GM12878 (cell line): ENCODE measurements around the gene SYNCRIP. TPM values are rescaled to one million over a fixed set of nuclear protein-coding genes. Genes with fewer than 3 reads are reported as not detected.
"Not testable (repeated sequence)": the region's sequence is repeated elsewhere in the genome, so short reads cannot be mapped to it uniquely, and the experiment has no call there.

Experiments used
- ATAC-seq: fragments of 200-7000 bp; cut with Tn5 transposase; 3 replicates; pipeline ENCODE4 v1.9.1; 2020; ENCODE audit warnings: mild to moderate bottlenecking, moderate library complexity
- BruUV-seq: library from RNA; stranded (reverse); fragments of 400-500 nt; replicated peaks from 2 replicates; lab custom pipeline; 2021; lab: Mats Ljungman, UMichigan
- CTCF ChIA-PET: fragments of 300-600 bp; sonication (Branson Sonifier 250); formaldehyde crosslinking; extraction: SDS; loops from one replicate; lab custom pipeline; 2021; ENCODE audit warnings: inconsistent platforms; lab: Yijun Ruan, JAX
- POLR2A ChIA-PET: fragments of 350-600 bp; formaldehyde crosslinking; extraction: SDS; loops from one replicate; lab custom pipeline; 2021; ENCODE audit warnings: inconsistent platforms; lab: Charles Lee
- RAD21 ChIA-PET: fragments of 300-600 bp; sonication (Branson Sonifier 250); formaldehyde crosslinking; loops from one replicate; lab custom pipeline; 2023; ENCODE audit warnings: antibody characterized with exemption; ENCODE audit not compliant: unreplicated experiment; lab: Charles Lee
- SMC1A ChIA-PET: fragments of 300-600 bp; sonication (Branson Sonifier 250); formaldehyde crosslinking; loops from one replicate; lab custom pipeline; 2023; ENCODE audit not compliant: unreplicated experiment, uncharacterized antibody; lab: Charles Lee
- DNase-seq: peaks from one replicate; pipeline ENCODE4 v3.0.0-alpha.2; 2011; ENCODE audit warnings: low read depth, low spot score
- FAIRE-seq: peaks from 3 replicates; lab custom pipeline; 2011; peaks lifted over from hg19 to GRCh38; lab: Jason Lieb, UNC
- H2AFZ ChIP-seq: 2 replicates; pipeline ENCODE4 v1.6.0; 2011; ENCODE audit warnings: low read depth, low read length, control low read depth; ENCODE audit not compliant: control insufficient read depth
- H3K27ac ChIP-seq: 2 replicates; pipeline ENCODE4 v1.5.1; 2011; ENCODE audit warnings: control low read depth; ENCODE audit not compliant: control insufficient read depth, insufficient read depth
- H3K27me3 ChIP-seq, 2 experiments: replicated peaks in 1 of 2; 2 replicates each; pipeline versions ENCODE4 v1.6.0 to v1.6.1; 2011; ENCODE audit warnings: low read length in 1 of 2; ENCODE audit not compliant: control insufficient read depth in 2 of 2, insufficient read depth in 2 of 2
- H3K36me3 ChIP-seq, 2 experiments: 2 replicates each; pipeline ENCODE4 v1.5.1; 2011; ENCODE audit warnings: low read length in 1 of 2; ENCODE audit not compliant: control insufficient read depth in 2 of 2, insufficient read depth in 2 of 2
- H3K4me1 ChIP-seq: 2 replicates; pipeline ENCODE4 v1.6.1; 2011; ENCODE audit warnings: mild to moderate bottlenecking, low read length, moderate library complexity, mixed read lengths; ENCODE audit not compliant: control insufficient read depth, insufficient read depth
- H3K4me2 ChIP-seq: 2 replicates; pipeline ENCODE4 v1.6.0; 2011; ENCODE audit warnings: control low read depth; ENCODE audit not compliant: control insufficient read depth, insufficient read depth
- H3K4me3 ChIP-seq: fragments of 200-600 bp; sonication (generic); 2 replicates; pipeline ENCODE4 v1.5.1; 2016
- H3K79me2 ChIP-seq: 2 replicates; pipeline ENCODE4 v1.6.0; 2011; ENCODE audit warnings: low read length; ENCODE audit not compliant: control insufficient read depth, insufficient read depth
- H3K9ac ChIP-seq: 2 replicates; pipeline ENCODE4 v1.8.0; 2011; ENCODE audit warnings: low read length, control low read depth, mixed read lengths; ENCODE audit not compliant: control insufficient read depth, insufficient read depth
- H3K9me3 ChIP-seq: replicated peaks from 3 replicates; pipeline ENCODE4 v1.5.1; 2011; ENCODE audit warnings: mild to moderate bottlenecking, low read length; ENCODE audit not compliant: control insufficient read depth, insufficient read depth
- H4K20me1 ChIP-seq: 2 replicates; pipeline ENCODE4 v1.6.0; 2011; ENCODE audit not compliant: control insufficient read depth, insufficient read depth
- CBX5 ChIP-seq: sonication (generic); IDR thresholded peaks from 2 replicates; pipeline ENCODE4 v1.6.1; 2016; ENCODE audit warnings: low read depth, moderate library complexity, mild to moderate bottlenecking, inconsistent platforms
- GATAD2B ChIP-seq: fragments of 450-650 bp; conservative IDR thresholded peaks from 2 replicates; pipeline ENCODE4 v1.6.1; 2017; ENCODE audit warnings: low read depth, mild to moderate bottlenecking, moderate library complexity
- HDAC6 ChIP-seq: fragments of 200-600 bp; sonication (generic); IDR thresholded peaks from one replicate; pipeline ENCODE4 v1.8.0; 2017; ENCODE audit warnings: antibody characterized with exemption; ENCODE audit not compliant: unreplicated experiment
- HDGF ChIP-seq: fragments of 450-650 bp; IDR thresholded peaks from 2 replicates; pipeline ENCODE4 v1.6.1; 2016; ENCODE audit warnings: antibody characterized with exemption
- STAT1 ChIP-seq: fragments of 450-650 bp; conservative IDR thresholded peaks from 2 replicates; pipeline ENCODE4 v1.6.1; 2014; ENCODE audit warnings: antibody characterized with exemption, mild to moderate bottlenecking
- WGBS: methylation state at CpG from one replicate; pipeline ENCODE4 v1.1.6; 2016; ENCODE audit warnings: low lambda C conversion rate; ENCODE audit not compliant: insufficient replicate concordance, insufficient coverage; ENCODE audit errors: missing lambda C conversion rate; 5-methylcytosine and 5-hydroxymethylcytosine counted together
- in situ Hi-C: fragments of 300-500 bp; cut with MboI; formaldehyde crosslinking; loops from 9 replicates; pipeline ENCODE4 v1.14.3; 2018; ENCODE audit warnings: mixed read lengths
- intact Hi-C: fragments of 100-400 bp; cut with micrococcal nuclease; formaldehyde crosslinking; loops from one replicate; pipeline ENCODE4 v1.14.2; 2022; ENCODE audit not compliant: unreplicated experiment
- polyA plus RNA-seq, 11 experiments: library from polyadenylated mRNA; depleted of rRNA in 4 of 11; unstranded in 6 of 11; stranded (reverse) in 5 of 11; fragments of >200 nt; fragmentation: Nextera tagmentation in 4 of 11; fragmentation: Illumina TruSeq in 1 of 11; extraction: Ambion mirVana in 4 of 11; extraction: Trizol in 1 of 11; gene quantifications; 1 replicate in 1 of 11; 2 replicates in 10 of 11; pipeline versions ENCODE4 v1.2.1 to v1.2.3, GENCODE V29; 2011 to 2016; ENCODE audit warnings: inconsistent platforms in 2 of 11, missing spikeins in 2 of 11, low read depth in 1 of 11
- total RNA-seq, 4 experiments: library from RNA; depleted of rRNA in 3 of 4; stranded (reverse); fragments of >200 nt in 3 of 4; fragmentation: Illumina TruSeq in 1 of 4; extraction: Trizol in 1 of 4; gene quantifications; 2 replicates each; pipeline versions ENCODE4 v1.2.1 to v1.2.3, GENCODE V29; 2013 to 2021

Gene SYNCRIP
- total and polyA plus RNA-seq, 10 of the 15 experiments (the other 5 are each of a cell fraction or from before 2014, with no cell fraction given) = 28.4 to 255 (median 131) TPM

- H3K79me2 ChIP-seq = peaks cover 12% of the 10 kb centered on the region
- BruUV-seq, H3K4me1 ChIP-seq, H3K9me3 ChIP-seq, ATAC-seq, H3K4me3 ChIP-seq, DNase-seq, H4K20me1 ChIP-seq, POLR2A ChIA-PET, FAIRE-seq, H3K4me2 ChIP-seq, H3K36me3 ChIP-seq, RAD21 ChIA-PET, in situ Hi-C loops, H3K27ac ChIP-seq, H3K27me3 ChIP-seq, H2AFZ ChIP-seq, CTCF ChIA-PET, H3K9ac ChIP-seq, intact Hi-C loops: not testable (repeated sequence)
- SMC1A ChIA-PET = interaction anchor here (1.4 kb wide), 1 partner anchor 76 kb away, joined by 3 read pairs; no protein-coding TSS in a partner anchor
- 96% methylated on average over 4 of the region's 4 CpGs for WGBS
These were observed 59.9 kb downstream of the SYNCRIP start for GRCh38 chr6:85582832-85583231.

GRCh38 chr6:85581572-85581971, 61.1 kb downstream of the SYNCRIP start:
- Histone ChIP-seq H3K79me2 (peaks cover 12% of the 10 kb centered on the region), H3K4me2 (no peak overlapping the region), H4K20me1 (no peaks in the 10 kb centered on the region), H3K9me3 (peaks cover 5% of the 10 kb centered on the region; the same call in 2 of the 3 replicates), H3K9ac (no peak overlapping the region)
- POLR2A ChIA-PET = no interaction called here
- ATAC-seq = no peak
- RAD21 ChIA-PET = no interaction called here
- SMC1A ChIA-PET = interaction anchor here (1.2 to 2.1 kb wide), 3 partner anchors 10 to 74 kb away, joined by 3 to 5 read pairs (median 3); no protein-coding TSS in a partner anchor
- TF ChIP-seq GATAD2B (no peak), STAT1 (no peak), HDAC6 (no peak), HDGF (no peak), CBX5 (0 out of 2 replicates have a peak, but pooled peaks have one; percentile 56)
- TF ChIP-seq, all 136 proteins: peak for 1
- DNase-seq = no peak
- H3K4me3 ChIP-seq = no peak overlapping the region
- H3K4me1 ChIP-seq = no peaks in the 10 kb centered on the region
- intact Hi-C loops (no loop called here), in situ Hi-C loops (no loop called here)
- no peak overlapping the region for H3K27ac ChIP-seq
- no peak overlapping the region for H2AFZ ChIP-seq
- H3K36me3 ChIP-seq = peaks cover 0 to 6% of the 10 kb centered on the region in 2 experiments; a peak in 3 of 4 replicates
- BruUV-seq = no TSS peak
- H3K27me3 ChIP-seq = no peaks in the 10 kb centered on the region
- no peak for FAIRE-seq
- CTCF ChIA-PET = interaction anchor here (1.2 kb wide), 1 partner anchor 8 kb away, joined by 4 read pairs; no protein-coding TSS in a partner anchor
